NB4 (cell line): ENCODE measurements around the gene EZH2.

Experiments used
- POLR2A ChIP-seq: IDR thresholded peaks from 2 replicates; pipeline ENCODE4 v1.6.1; 2011; ENCODE audit warnings: mild to moderate bottlenecking; ENCODE audit not compliant: insufficient read length; ENCODE audit errors: extremely low read depth
- TF ChIP-seq, protein P1 (sequence below): IDR thresholded peaks from one replicate; pipeline ENCODE4 v1.5.1; 2012; ENCODE audit warnings: low read depth, low read length

- TF ChIP-seq, protein P1, sequence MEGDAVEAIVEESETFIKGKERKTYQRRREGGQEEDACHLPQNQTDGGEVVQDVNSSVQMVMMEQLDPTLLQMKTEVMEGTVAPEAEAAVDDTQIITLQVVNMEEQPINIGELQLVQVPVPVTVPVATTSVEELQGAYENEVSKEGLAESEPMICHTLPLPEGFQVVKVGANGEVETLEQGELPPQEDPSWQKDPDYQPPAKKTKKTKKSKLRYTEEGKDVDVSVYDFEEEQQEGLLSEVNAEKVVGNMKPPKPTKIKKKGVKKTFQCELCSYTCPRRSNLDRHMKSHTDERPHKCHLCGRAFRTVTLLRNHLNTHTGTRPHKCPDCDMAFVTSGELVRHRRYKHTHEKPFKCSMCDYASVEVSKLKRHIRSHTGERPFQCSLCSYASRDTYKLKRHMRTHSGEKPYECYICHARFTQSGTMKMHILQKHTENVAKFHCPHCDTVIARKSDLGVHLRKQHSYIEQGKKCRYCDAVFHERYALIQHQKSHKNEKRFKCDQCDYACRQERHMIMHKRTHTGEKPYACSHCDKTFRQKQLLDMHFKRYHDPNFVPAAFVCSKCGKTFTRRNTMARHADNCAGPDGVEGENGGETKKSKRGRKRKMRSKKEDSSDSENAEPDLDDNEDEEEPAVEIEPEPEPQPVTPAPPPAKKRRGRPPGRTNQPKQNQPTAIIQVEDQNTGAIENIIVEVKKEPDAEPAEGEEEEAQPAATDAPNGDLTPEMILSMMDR, result no peak
- no peak for TF ChIP-seq POLR2A
These were observed 70.2 kb downstream of the EZH2 start for GRCh38 chr7:148813890-148814289.
